Muscle layer of duodenum (tissue), 2 donors: Measurements from ENCODE around the gene MTRFR.

Source experiments
- H3K27ac ChIP-seq: one replicate; pipeline ENCODE4 v1.7.0; 2013; ENCODE audit warnings: mild to moderate bottlenecking, low read length
- H3K27me3 ChIP-seq: one replicate; pipeline ENCODE4 v1.7.0; 2013; ENCODE audit warnings: low read depth, mild to moderate bottlenecking, control low read depth, low read length
- H3K36me3 ChIP-seq, 2 donors: one replicate each; pipeline ENCODE4 v1.7.0; 2013; ENCODE audit warnings: low read length in 2 of 2, control low read depth in 1 of 2, mild to moderate bottlenecking in 1 of 2; ENCODE audit not compliant: insufficient read depth in 2 of 2, control insufficient read depth in 1 of 2
- H3K4me1 ChIP-seq, 2 donors: one replicate each; pipeline ENCODE4 v1.7.0; 2013; ENCODE audit warnings: low read length in 2 of 2, mild to moderate bottlenecking in 2 of 2, control low read depth in 1 of 2, moderate library complexity in 1 of 2; ENCODE audit not compliant: insufficient read depth in 2 of 2, control insufficient read depth in 1 of 2
- H3K4me3 ChIP-seq, 2 donors: one replicate each; pipeline ENCODE4 v1.7.0; 2013; ENCODE audit warnings: low read length in 2 of 2, low read depth in 1 of 2, mild to moderate bottlenecking in 1 of 2
- H3K9me3 ChIP-seq, 2 donors: one replicate each; pipeline ENCODE4 v1.7.0; 2013; ENCODE audit warnings: low read length in 2 of 2, control low read depth in 1 of 2, mild to moderate bottlenecking in 1 of 2; ENCODE audit not compliant: control insufficient read depth in 1 of 2
- donor health status: healthy.

Gene MTRFR

DNA sequence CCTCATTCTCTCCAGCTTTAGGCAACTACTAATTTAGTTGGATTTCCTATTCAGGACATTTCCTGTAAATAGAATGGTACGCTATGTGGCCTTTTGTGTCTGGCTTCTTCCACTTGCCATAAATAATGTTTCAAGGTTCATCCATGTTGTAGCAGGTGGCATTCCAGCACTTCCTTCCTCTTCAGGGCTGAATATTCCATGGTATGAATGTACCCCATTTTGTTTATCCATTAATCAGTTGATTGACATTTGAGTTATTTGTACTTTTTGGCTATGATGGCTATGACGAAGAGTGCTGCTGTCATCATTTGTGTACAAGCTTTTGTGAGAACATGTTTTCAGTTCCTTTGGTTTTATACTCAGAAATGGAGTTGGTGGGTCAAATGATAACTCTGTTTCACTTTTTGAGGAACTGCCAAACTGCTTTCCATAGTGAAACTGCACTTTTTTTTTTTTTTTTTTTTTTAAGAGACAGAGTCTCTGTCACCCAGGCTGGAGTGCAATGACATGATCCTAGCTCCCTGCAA, 44.9 kb downstream of the MTRFR start:
- Histone ChIP-seq H3K36me3 (no peaks in the 10 kb centered on the region), H3K27ac (no peak overlapping the region), H3K4me1 (no peaks in the 10 kb centered on the region), H3K9me3 (no peaks in the 10 kb centered on the region), H3K27me3 (no peaks in the 10 kb centered on the region), H3K4me3 (no peak overlapping the region)

DNA sequence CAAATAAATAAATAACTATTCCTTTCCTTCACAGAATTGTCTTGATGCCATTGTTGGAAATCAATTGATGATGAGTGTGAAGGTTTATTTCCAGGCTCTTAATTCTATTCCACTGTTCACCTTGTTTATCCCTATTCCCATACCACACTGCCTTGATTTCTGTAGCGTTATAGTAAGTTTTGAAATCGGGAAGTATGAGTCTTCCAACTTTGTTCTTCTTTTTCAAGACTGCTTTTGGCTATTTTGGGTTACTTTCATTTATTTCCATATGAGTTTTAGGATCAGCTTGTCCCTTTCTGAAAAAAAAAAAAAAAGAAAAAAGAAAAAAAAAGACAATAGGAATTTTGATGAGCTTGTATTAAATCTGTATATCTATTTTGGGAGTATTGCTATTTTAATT, 47.7 kb downstream of the MTRFR start:
- H3K36me3 ChIP-seq, result no peaks in the 10 kb centered on the region
- no peaks in the 10 kb centered on the region for H3K27me3 ChIP-seq
- H3K4me3 ChIP-seq, result no peak overlapping the region
- no peak overlapping the region for H3K27ac ChIP-seq
- no peaks in the 10 kb centered on the region for H3K9me3 ChIP-seq
- no peaks in the 10 kb centered on the region for H3K4me1 ChIP-seq

DNA sequence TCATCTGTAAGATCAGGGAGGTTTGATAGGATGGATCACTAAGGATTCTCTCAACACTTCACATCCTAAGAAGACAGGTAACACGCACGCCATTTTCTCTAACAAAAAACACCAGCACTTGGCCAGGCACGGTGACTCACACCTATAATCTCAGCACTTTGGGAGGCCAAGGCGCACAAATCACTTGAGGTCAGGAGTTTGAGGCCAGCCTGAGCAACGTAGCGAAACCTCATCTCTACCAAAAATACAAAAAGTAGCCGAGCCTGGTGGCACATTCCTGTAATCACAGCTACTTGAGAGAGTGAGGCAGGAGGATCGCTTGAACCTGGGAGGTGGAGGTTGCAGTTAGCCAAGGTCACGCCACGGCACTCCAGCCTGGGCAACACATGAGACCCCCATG, 48.9 kb downstream of the MTRFR start:
- Histone ChIP-seq H3K4me1 (no peaks in the 10 kb centered on the region), H3K27ac (no peak overlapping the region), H3K36me3 (no peaks in the 10 kb centered on the region), H3K27me3 (no peaks in the 10 kb centered on the region), H3K4me3 (no peak overlapping the region), H3K9me3 (no peaks in the 10 kb centered on the region)

DNA sequence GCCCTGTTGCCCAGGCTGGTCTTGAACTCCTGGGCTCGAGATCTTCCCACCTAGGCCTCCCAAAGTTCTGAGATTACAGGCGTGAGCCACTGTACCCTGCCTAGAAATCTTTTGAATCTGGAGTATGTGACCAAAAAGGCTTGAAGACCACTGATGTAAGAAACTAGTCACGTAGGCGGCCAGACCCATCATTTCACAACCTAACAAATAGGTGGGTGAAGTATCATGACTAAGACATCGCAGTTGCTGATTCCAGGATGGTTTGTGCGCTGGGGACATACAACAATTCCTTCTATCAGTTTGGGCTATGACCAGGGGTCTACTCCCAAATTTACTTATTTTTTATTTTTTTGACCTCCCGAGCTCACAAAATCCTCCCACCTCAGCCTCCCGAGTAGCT, 50.2 kb downstream of the MTRFR start:
- H3K4me1 ChIP-seq, result no peaks in the 10 kb centered on the region
- H3K9me3 ChIP-seq, result no peaks in the 10 kb centered on the region
- H3K27me3 ChIP-seq, result no peaks in the 10 kb centered on the region
- H3K36me3 ChIP-seq, result no peaks in the 10 kb centered on the region
- H3K27ac ChIP-seq, result no peak overlapping the region
- H3K4me3 ChIP-seq, result no peak overlapping the region

DNA sequence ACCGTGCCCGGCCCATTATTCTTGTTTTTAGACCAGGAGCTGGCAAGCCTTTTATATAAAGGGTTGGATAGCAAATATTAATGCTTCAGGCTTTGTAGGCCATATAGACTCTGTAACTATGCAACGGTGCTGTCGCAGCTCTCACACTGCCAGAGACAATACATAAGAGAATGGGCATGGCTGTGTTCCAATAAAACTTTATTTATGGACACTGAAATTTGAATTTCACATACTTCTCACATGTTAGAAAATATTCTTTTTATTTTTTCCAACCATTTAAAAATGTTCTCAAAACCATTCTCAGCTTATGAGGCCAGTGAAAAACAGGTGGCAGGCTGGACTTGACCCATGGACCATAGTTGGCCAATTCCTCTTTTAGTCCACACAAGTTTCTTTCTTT, 51.4 kb downstream of the MTRFR start:
- Histone ChIP-seq H3K27me3 (no peaks in the 10 kb centered on the region), H3K36me3 (peaks cover 0 to 3% of the 10 kb centered on the region in 2 donors), H3K9me3 (no peaks in the 10 kb centered on the region), H3K4me1 (no peaks in the 10 kb centered on the region), H3K27ac (no peak overlapping the region), H3K4me3 (no peak overlapping the region)

DNA sequence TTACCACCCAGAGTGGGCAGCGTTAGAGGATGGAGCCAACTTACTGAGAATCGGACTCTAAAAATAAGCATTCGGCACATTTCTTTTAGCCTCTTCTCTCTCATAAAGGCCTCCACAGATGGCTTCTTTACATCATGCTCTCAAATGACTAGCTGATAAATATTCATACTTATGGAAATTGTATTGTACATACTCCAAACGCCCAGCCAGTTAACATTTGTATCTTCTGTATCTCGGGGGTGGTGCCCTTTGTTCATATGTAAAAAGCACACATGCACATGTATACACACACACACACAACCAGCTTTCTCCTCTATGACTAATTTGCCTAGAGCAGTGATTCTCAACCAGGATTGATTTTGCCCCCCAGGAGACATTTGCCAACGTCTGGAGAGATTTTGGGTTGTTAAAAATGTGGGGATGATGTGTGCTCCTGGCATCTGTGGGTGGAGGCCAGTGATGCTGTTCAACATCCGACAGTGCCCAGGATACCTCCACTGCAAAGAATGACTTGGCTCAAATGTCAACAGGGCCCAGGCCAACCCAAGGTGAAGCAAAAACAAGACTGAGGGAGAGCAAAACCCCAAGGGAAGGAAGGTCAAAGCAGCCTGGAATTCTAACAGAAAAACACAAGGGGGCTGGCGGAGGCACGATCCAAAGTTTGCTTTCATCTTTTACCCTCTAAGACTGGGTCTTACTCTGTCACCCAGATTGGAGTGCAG, 53.6 kb downstream of the MTRFR start:
- no peak overlapping the region for H3K27ac ChIP-seq
- H3K4me1 ChIP-seq, result no peaks in the 10 kb centered on the region
- no peak overlapping the region for H3K4me3 ChIP-seq
- H3K9me3 ChIP-seq, result no peaks in the 10 kb centered on the region
- H3K36me3 ChIP-seq, result peaks cover 0 to 7% of the 10 kb centered on the region in 2 donors
- no peaks in the 10 kb centered on the region for H3K27me3 ChIP-seq

DNA sequence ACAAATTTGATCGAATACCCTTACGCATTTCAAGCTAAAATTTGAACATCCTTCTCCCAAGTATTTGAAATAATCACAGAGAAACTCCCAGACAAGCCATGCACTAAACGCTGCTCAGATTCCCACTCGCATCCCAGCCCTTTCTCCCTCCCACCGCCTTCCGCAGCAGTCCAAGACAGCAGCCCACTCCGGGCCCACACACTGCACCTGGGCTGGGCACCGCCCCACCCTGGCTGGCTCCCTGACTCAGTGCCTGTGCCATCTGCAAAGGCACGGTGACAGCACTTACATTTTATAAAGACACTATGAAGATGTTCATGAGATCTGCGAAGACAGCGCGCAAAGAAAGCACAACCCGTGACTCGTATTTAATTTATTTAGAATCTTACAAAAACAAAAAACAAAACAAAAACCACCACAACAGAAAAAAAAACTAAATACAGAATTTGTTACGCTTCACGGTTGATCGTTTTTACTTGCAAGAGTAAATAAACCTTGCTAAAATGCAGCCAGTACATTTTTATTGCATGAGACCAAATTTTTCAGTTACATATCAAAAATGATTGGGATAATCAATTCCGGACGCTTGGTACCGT, 55.6 kb downstream of the MTRFR start:
- no peak overlapping the region for H3K27ac ChIP-seq

DNA sequence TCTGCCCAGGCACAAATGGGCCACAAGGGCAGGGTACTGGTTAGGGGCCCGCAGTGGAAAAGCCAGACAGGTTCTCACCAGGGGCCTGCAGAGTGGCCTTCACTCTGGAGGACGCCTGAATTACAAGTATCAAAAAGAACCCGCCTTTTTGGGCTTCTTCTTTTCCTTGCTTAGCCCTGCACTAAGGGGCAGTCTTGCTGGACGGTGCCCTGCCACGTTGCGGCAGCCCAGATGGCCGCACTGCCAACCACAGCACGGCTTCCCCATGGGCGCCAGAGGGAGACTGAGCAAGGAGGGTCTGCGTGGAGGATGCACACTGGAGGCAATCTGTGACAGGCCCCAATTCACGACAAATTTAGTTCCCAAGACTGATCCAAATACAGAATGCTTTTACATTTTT, 56.7 kb downstream of the MTRFR start:
- Histone ChIP-seq H3K4me3 (no peak overlapping the region), H3K27ac (no peak overlapping the region), H3K27me3 (no peaks in the 10 kb centered on the region), H3K4me1 (no peaks in the 10 kb centered on the region), H3K36me3 (peaks cover 24 to 25% of the 10 kb centered on the region in 2 donors), H3K9me3 (no peaks in the 10 kb centered on the region)

More for the DNA sequence above, 55.6 kb downstream of the MTRFR start:
- Histone ChIP-seq H3K27me3 (no peaks in the 10 kb centered on the region), H3K4me3 (no peak overlapping the region), H3K36me3 (peaks cover 16 to 19% of the 10 kb centered on the region in 2 donors), H3K9me3 (no peaks in the 10 kb centered on the region), H3K4me1 (no peaks in the 10 kb centered on the region)

DNA sequence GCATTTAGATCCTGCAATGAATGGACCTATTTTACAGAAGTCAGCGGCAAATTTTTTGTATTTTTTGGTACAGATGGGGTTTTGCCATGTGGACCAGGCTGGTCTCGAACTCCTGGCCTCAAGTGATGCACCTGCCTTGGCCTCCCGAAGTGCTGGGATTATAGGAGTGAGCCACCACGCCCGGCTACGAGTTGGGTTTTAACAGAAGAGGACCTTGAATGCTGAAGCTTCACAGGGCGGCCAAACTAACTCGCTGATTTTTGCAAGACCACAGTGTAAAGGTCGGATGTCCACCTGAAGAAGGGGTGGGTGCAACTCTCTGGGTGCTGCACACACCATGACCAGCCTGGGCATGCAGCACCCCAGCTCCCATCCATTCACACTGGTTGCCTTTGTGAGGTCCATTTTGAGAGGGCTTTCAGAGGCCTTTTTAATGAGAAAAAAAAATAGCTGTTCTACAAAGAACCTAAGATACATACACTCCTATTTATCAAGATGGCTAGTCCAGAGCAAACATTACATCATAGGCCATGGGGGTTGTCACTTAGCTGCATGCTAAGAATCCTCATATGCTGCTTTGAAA, 60.0 kb downstream of the MTRFR start:
- H3K9me3 ChIP-seq, result no peaks in the 10 kb centered on the region
- peaks cover 44 to 56% of the 10 kb centered on the region in 2 donors for H3K36me3 ChIP-seq
- H3K4me1 ChIP-seq, result no peaks in the 10 kb centered on the region
- no peak overlapping the region for H3K4me3 ChIP-seq
- H3K27me3 ChIP-seq, result no peaks in the 10 kb centered on the region
- H3K27ac ChIP-seq, result no peak overlapping the region

DNA sequence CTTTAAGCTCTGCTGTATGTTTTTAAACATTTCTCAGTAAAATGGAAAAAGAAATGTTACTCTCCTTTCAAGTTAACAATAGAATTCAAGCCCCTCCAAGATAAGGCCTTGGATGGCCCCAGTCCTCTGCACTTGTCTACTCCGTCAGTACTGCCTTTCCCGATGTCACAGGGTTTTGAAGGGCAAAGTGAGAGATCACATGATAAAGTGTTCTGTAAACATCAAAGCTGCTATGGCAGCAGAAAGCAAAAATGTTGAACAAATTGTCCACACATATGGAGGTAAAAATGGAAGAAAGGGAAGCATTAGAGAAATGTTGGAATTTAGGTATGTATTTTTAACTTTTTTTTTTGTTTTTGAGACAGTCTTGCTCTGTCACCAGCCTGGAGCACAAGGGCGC, 71.9 kb downstream of the MTRFR start:
- H3K27me3 ChIP-seq, result no peaks in the 10 kb centered on the region
- no peak overlapping the region for H3K4me3 ChIP-seq
- peaks cover 43 to 79% of the 10 kb centered on the region in 2 donors for H3K36me3 ChIP-seq
- no peaks in the 10 kb centered on the region for H3K9me3 ChIP-seq
- H3K4me1 ChIP-seq, result no peaks in the 10 kb centered on the region
- H3K27ac ChIP-seq, result no peak overlapping the region

DNA sequence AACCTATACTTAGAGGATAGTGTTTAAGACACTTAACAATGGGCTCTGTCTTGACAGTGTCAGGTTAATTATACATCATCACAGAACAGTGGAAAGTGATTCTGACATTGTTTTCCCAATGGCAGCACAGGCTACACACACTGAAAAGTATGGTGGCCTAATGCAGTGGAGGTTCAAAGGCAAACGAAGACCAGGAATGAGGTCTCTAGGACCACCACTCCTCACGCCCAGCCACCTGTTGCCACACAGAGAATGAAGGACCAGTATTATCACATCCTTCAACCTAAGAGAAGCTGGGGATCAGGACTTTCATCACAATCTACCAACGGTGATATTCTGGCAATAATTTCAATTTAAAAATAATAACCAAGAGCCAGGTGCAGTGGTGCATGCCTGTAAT, 73.0 kb downstream of the MTRFR start:
- H3K4me1 ChIP-seq, result no peaks in the 10 kb centered on the region
- no peak overlapping the region for H3K4me3 ChIP-seq
- H3K27me3 ChIP-seq, result no peaks in the 10 kb centered on the region
- no peaks in the 10 kb centered on the region for H3K9me3 ChIP-seq
- peaks cover 46 to 84% of the 10 kb centered on the region in 2 donors for H3K36me3 ChIP-seq
- H3K27ac ChIP-seq, result no peak overlapping the region
